Suppressor macrophage treated with lipopolysaccharide for 4 hours (primary cell): Measurements from ENCODE around the gene MNS1.
"Not testable (repeated sequence)": the region's sequence is repeated elsewhere in the genome, so short reads cannot be mapped to it uniquely, and the experiment has no call there.

Source experiments
- DNase-seq: peaks from one replicate; pipeline ENCODE4 v3.0.0-alpha.2; 2020

The MNS1 gene

DNA sequence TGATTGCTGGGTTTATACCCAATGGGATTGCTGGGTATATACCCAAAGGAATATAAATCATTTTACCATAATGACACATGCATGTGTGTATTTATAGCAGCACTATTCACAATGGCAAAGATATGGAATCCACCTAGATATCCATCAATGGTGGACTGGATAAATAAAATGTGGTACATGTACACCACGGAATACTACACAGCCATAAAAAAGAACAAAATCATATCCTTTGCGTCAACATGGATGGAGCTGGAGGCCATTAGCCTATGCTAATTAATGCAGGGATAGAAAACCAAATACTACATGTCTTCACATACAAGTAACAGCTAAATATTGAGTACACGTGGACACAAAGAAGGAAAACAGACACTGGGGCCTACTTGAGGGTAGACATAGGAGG, 22.6 kb downstream of the MNS1 start:
- no peak for DNase-seq

GRCh38 chr15:56440214-56440770, 24.6 kb downstream of the MNS1 start:
- no peak for DNase-seq

DNA sequence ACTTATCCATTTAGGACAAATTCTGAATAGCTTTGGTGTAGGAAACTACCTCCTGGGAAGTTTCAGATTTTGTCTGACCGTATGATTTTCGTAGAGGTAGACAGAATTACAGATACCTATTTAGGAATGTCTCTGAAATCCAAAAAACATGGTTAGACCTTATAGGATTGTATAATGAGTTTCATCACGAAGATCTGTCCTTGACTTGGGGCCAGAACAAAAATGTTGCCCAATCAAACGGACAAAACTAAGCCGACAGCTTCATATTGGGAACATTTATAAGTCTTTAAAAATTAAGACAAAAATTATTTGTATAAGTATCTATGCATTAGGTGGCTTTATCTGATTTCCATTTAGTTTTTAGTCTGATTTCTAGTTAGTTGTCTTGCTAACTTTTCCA, 32.6 kb downstream of the MNS1 start:
- DNase-seq = no peak

DNA sequence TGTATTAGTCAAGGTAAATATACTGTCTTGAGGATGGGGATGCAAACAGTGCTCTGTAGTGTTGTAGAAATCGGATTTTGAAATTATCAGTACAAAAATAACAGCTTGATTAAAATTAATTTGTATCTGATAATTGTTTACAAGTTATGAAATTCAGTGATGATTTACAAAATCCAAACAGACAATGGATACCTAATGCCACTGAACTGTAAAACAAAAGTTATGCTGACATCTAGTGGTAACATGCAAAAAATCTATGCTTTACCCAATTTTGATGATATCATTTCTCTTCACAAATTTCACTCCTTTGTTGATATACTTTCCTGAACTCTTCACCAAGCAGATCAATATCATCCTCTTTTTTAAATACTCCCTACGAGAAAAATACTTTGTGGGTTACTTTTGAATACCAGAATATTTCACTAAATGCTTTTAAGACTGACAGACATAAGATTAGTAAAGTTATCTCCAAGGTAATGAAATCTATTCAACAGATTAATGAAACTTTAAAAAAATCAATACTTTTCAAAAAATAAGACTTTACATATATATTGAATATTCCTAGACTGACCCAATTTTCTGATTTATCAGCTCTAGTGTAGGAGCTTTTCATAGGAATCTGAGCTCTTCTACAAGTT, 36.0 kb downstream of the MNS1 start:
- DNase-seq = peak; percentile 51

DNA sequence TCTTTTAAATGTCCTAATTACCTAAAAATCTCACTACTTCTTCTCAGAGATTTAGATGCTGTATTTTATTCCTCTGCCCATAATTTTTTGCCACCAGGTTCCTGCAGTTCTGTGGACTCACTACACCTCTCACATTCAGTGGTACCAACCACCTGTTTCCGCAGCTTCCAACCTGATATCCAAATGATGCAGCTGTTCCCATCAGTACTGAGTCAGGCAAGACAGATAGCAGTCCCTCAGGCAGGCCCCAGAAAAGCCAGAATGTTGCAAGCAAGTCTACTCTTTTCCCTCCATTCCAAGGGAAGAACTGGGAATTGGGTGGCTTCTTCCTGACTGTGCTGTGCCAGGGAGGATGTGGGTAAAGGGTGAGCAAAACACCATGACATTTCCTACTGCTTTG, 39.0 kb downstream of the MNS1 start:
- DNase-seq = no peak

- no peak for DNase-seq
Observed at GRCh38 chr15:56425276-56425675, 39.7 kb downstream of the MNS1 start.

DNA sequence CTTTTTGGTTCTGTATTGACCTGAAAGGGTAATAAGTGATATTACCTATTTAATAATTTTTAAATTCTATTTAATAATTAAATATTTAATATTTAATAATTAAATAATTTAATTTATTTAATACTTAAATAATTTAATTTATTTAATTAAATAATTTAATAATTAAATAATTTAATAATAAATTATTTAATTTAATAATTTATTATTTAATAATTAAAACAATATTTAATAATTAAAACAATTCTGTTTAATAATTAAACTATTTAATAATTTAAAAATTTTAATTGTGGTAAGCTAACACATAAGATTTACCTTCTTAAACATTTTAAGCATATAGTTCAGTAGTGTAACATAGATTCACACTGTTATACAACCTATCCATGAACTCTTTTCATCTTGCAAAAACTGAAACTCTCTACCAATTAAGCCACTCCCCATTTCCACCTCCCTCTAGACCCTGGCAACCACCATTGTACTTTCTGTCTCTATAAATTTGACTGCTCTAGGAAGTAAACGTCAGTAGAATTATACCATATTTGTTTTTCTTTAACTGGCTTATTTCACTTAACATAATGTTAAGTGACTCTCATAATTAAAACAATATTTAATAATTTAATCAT, 51.7 kb downstream of the MNS1 start:
- DNase-seq = not testable (repeated sequence)

DNA sequence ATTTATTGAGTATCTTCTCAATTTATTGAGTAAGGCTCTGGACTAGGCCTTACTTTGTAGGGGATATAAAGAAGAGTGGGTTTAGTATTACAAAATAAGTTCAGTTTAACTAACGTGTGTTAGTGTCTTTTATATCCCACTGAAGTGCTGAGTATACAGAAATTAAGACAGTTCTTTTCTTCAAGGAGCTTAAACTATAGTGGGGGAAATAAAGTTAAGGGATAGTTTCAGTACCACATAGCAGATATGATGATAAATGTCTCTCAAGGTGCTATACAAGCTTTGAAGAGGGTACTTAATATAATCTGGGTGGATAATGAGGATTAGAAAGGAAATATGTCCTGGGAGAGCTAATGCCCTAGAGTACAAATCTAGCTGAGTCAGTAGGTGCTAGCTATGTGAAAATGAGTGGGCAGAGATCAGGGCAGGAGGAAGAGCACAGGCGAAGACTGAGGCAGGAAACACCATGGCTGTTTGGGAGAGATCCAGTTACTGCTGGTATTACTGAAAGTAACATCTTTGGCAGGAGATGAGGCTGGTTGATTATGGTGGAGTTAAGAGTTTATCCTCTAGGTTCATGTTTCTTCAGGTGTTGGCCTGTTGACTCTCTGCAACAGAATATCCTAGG, 53.7 kb downstream of the MNS1 start:
- no peak for DNase-seq

- no peak for DNase-seq
Observed at GRCh38 chr15:56410721-56411120, 54.2 kb downstream of the MNS1 start.

DNA sequence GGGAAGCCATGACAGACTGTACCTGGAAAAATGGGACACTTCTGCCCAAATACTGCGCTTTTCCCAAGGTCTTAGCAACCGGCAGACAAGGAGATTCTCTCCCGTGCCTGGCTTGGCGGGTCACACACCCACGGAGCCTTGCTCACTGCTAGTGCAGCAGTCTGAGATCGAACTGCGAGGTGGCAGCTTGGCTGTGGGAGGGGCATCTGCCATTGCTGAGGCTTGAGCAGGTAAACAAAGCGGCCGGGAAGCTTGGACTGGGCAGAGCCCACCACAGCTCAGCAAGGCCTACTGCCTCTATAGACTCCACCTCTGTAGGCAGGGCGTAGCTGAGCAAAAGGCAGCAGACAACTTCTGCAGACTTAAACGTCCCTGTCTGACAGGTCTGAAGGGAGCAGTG, 65.7 kb downstream of the MNS1 start:
- DNase-seq = not testable (repeated sequence)

GRCh38 chr15:56397325-56397724, 67.6 kb downstream of the MNS1 start:
- not testable (repeated sequence) for DNase-seq

DNA sequence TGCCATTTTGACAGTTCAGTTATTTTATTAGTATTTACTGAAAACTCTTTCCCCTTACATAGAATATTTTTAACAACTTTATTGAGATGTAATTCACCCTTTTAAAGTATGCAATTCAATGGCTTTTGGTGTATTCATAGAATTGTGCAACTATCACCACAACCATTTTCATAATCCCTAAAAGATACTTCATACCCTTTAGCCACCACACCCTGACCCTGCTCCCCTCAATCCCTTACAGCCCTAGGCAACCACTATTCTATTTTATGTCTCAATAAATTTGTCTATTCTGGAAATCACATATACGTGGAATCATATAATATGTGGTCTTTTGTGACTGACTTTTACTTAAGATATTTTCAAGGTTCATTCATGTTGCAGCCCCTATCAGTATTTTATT, 70.0 kb downstream of the MNS1 start:
- DNase-seq = no peak

- no peak for DNase-seq
Observed at GRCh38 chr15:56393277-56393676, 71.7 kb downstream of the MNS1 start.

DNA sequence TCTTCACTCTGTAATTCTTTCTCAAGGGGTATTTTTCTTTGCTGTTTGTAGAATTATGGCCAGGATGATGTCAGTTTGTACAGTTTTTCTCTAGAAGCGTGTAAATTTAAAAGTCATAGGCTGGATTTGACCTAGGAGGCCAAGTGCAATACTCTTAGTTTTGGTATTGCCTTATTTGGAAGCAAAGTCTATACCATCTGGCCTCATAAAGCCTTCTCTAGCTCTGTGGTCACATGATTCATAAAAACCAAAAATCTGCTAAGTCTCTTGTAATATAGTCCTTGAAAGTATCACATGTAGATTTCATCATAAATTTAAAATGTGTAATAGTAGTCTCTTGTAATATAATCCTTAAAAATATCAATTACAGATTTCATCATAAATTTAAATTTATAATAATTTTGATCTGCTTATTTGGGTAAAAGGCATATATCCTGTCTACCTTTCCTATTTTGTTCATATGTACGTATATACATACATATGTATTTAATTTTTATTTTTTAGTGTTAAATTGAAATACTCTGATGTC, 74.1 kb downstream of the MNS1 start:
- DNase-seq = no peak

GRCh38 chr15:56385908-56386307, 79.0 kb downstream of the MNS1 start:
- no peak for DNase-seq

GRCh38 chr15:56383010-56383409, 81.9 kb downstream of the MNS1 start:
- no peak for DNase-seq
